K562 (cell line): ENCODE measurements around the gene ARSI. TPM values are rescaled to one million over a fixed set of nuclear protein-coding genes. Genes with fewer than 3 reads are reported as not detected.

Experiments used
- ATAC-seq: fragments of 200-7000 bp; cut with Tn5 transposase; 3 replicates; pipeline ENCODE4 v1.9.1; 2020; ENCODE audit warnings: moderate library complexity
- BruUV-seq: library from RNA; stranded (reverse); fragments of 400-500 nt; replicated peaks from 2 replicates; lab custom pipeline; 2021; lab: Mats Ljungman, UMichigan
- CTCF ChIA-PET: fragments of 300-600 bp; formaldehyde crosslinking; extraction: SDS; loops from one replicate; lab custom pipeline; 2021; ENCODE audit warnings: low intra/inter-chr PET ratio; lab: Yijun Ruan, JAX
- POLR2A ChIA-PET: fragments of 300-600, 350-650 bp; sonication (Branson Sonifier 250); formaldehyde crosslinking; extraction: SDS; loops from one replicate; lab custom pipeline; 2021; ENCODE audit warnings: antibody characterized with exemption, inconsistent platforms; lab: Yijun Ruan, JAX
- DNase-seq, 4 experiments: peaks; one replicate each; pipeline versions ENCODE4 v3.0.0 to v3.0.0-alpha.2; 2011 to 2018; ENCODE audit warnings: low spot score in 3 of 4, mixed read lengths in 3 of 4; ENCODE audit errors: extremely low read depth in 1 of 4
- FAIRE-seq: peaks from 2 replicates; lab custom pipeline; 2011; peaks lifted over from hg19 to GRCh38; lab: Jason Lieb, UNC
- H2AFZ ChIP-seq: 2 replicates; pipeline ENCODE4 v1.6.0; 2011; ENCODE audit warnings: low read depth, low read length, control low read depth, inconsistent platforms
- H3K27ac ChIP-seq: fragments of 200-600 bp; 3 replicates; pipeline ENCODE4 v1.8.0; 2011; ENCODE audit warnings: low read depth, mild to moderate bottlenecking, control low read depth, inconsistent platforms, low read length, moderate library complexity, mixed read lengths; ENCODE audit errors: extremely low read depth
- H3K27me3 ChIP-seq, 2 experiments: fragments of 300-600 bp in 1 of 2; 2 replicates in 1 of 2; 3 replicates in 1 of 2; pipeline versions ENCODE4 v1.6.0 to v1.8.0; 2011; ENCODE audit warnings: inconsistent platforms in 2 of 2, low read length in 2 of 2, mild to moderate bottlenecking in 1 of 2, mixed read lengths in 1 of 2, moderate library complexity in 1 of 2; ENCODE audit not compliant: control insufficient read depth in 2 of 2, insufficient read depth in 2 of 2
- H3K36me3 ChIP-seq: fragments of 300-600 bp; 3 replicates; pipeline ENCODE4 v1.8.0; 2011; ENCODE audit warnings: mild to moderate bottlenecking, low read length, inconsistent platforms; ENCODE audit not compliant: control insufficient read depth, insufficient read depth
- H3K4me1 ChIP-seq, 2 experiments: fragments of 200-600 bp in 1 of 2; replicated peaks in 1 of 2; 2 replicates in 1 of 2; 3 replicates in 1 of 2; pipeline versions ENCODE4 v1.5.1 to v1.8.0; 2011; ENCODE audit warnings: inconsistent platforms in 2 of 2, low read length in 2 of 2, mild to moderate bottlenecking in 1 of 2, mixed read lengths in 1 of 2, moderate library complexity in 1 of 2; ENCODE audit not compliant: control insufficient read depth in 2 of 2, insufficient read depth in 2 of 2
- H3K4me2 ChIP-seq: 2 replicates; pipeline ENCODE4 v1.6.1; 2011; ENCODE audit warnings: low read length, control low read depth, inconsistent platforms, mixed read lengths; ENCODE audit not compliant: insufficient read depth
- H3K4me3 ChIP-seq: fragments of 200-600 bp; sonication (generic), shearing (Covaris generic); 2 replicates; pipeline ENCODE4 v1.5.1; 2016; ENCODE audit warnings: control low read depth, inconsistent platforms
- H3K79me2 ChIP-seq: fragments of 200-600 bp; 3 replicates; pipeline ENCODE4 v1.8.0; 2011; ENCODE audit warnings: low read length, inconsistent platforms; ENCODE audit not compliant: control insufficient read depth, insufficient read depth
- H3K9ac ChIP-seq, 2 experiments: 2 replicates each; pipeline versions ENCODE4 v1.6.0 to v1.6.1; 2011; ENCODE audit warnings: low read depth in 2 of 2, low read length in 2 of 2, control low read depth in 1 of 2, inconsistent platforms in 1 of 2, mild to moderate bottlenecking in 1 of 2, mixed read lengths in 1 of 2; ENCODE audit not compliant: insufficient read depth in 1 of 2
- H3K9me1 ChIP-seq: one replicate; pipeline ENCODE4 v1.6.0; 2011; ENCODE audit warnings: inconsistent platforms, mild to moderate bottlenecking, low read length, moderate library complexity; ENCODE audit not compliant: control insufficient read depth, insufficient read depth
- H3K9me3 ChIP-seq: replicated peaks from 2 replicates; pipeline ENCODE4 v1.5.1; 2011; ENCODE audit warnings: low read depth, low read length, inconsistent platforms; ENCODE audit not compliant: control insufficient read depth, insufficient read depth
- H4K20me1 ChIP-seq: replicated peaks from 2 replicates; pipeline ENCODE4 v1.6.1; 2011; ENCODE audit warnings: low read length, inconsistent platforms, mixed read lengths; ENCODE audit not compliant: control insufficient read depth, insufficient read depth
- EGR1 ChIP-seq: fragments of 450-650 bp; conservative IDR thresholded peaks from 2 replicates; pipeline ENCODE4 v1.6.1; 2017; ENCODE audit warnings: mild to moderate bottlenecking
- FOXK1 ChIP-seq: sonication (generic); formaldehyde crosslinking; IDR thresholded peaks from 2 replicates; pipeline ENCODE4 v1.8.0; 2022; ENCODE audit warnings: missing genetic modification reagents, mild to moderate bottlenecking, borderline replicate concordance
- KAT7 ChIP-seq: sonication (generic); formaldehyde crosslinking; IDR thresholded peaks from 2 replicates; pipeline ENCODE4 v1.8.0; 2022; ENCODE audit warnings: missing genetic modification reagents, mild to moderate bottlenecking, borderline replicate concordance
- PURB ChIP-seq: sonication (generic); formaldehyde crosslinking; IDR thresholded peaks from 2 replicates; pipeline ENCODE4 v1.9.0; 2021; ENCODE audit warnings: low read depth, mild to moderate bottlenecking, missing genetic modification reagents
- RFX1 ChIP-seq: fragments of 450-650 bp; IDR thresholded peaks from 2 replicates; pipeline ENCODE4 v1.6.1; 2016; ENCODE audit warnings: mild to moderate bottlenecking, moderate library complexity
- ZKSCAN8 ChIP-seq: fragments of 200-800 bp; sonication (Bioruptor generic); IDR thresholded peaks from 2 replicates; pipeline ENCODE4 v1.6.1; 2016; ENCODE audit warnings: missing genetic modification characterization, missing compliant biosample characterization
- ZNF395 ChIP-seq: fragments of 200-800 bp; sonication (Bioruptor generic); IDR thresholded peaks from 2 replicates; pipeline ENCODE4 v1.6.1; 2017; ENCODE audit warnings: missing genetic modification characterization, missing compliant biosample characterization
- ZNF449 ChIP-seq: fragments of 250-450 bp; sonication (Bioruptor Pico); IDR thresholded peaks from 2 replicates; pipeline ENCODE4 v1.8.0; 2022; ENCODE audit warnings: moderate library complexity, mild to moderate bottlenecking, inconsistent platforms
- ZNF766 ChIP-seq: fragments of 200-800 bp; sonication (Bioruptor generic); conservative IDR thresholded peaks from 2 replicates; pipeline ENCODE4 v1.6.1; 2016; ENCODE audit warnings: missing genetic modification characterization, missing compliant biosample characterization
- WGBS: fragments of 100-300 bp; shearing (Covaris generic); methylation state at CpG from one replicate; pipeline ENCODE4 v1.1.6; 2016; ENCODE audit warnings: low coverage, mixed read lengths; ENCODE audit not compliant: insufficient coverage; ENCODE audit errors: missing lambda C conversion rate; 5-methylcytosine and 5-hydroxymethylcytosine counted together
- in situ Hi-C: fragments of 300-500 bp; cut with MboI; formaldehyde crosslinking; loops from 4 replicates; pipeline ENCODE4 v1.15.0; 2018; ENCODE audit warnings: inconsistent platforms, mixed read lengths
- intact Hi-C: fragments of 100-400 bp; cut with micrococcal nuclease; formaldehyde crosslinking; loops from 2 replicates; pipeline ENCODE4 v1.14.2; 2022
- polyA plus RNA-seq, 8 experiments: library from polyadenylated mRNA; depleted of rRNA in 4 of 8; stranded (reverse) in 5 of 8; unstranded in 3 of 8; fragments of >200 nt; fragmentation: Nextera tagmentation in 2 of 8; fragmentation: Illumina TruSeq in 1 of 8; extraction: Ambion mirVana in 2 of 8; extraction: Trizol in 1 of 8; gene quantifications; 2 replicates each; pipeline versions ENCODE4 v1.2.1 to v1.2.3, GENCODE V29; 2011 to 2014; ENCODE audit warnings: inconsistent platforms in 1 of 8, missing spikeins in 1 of 8
- total RNA-seq, 7 experiments: library from RNA; depleted of rRNA in 6 of 7; stranded (reverse); fragments of >200 nt in 6 of 7; fragmentation: Illumina TruSeq in 2 of 7; extraction: Trizol in 2 of 7; gene quantifications; 2 replicates each; pipeline versions ENCODE4 v1.2.1 to v1.2.3, GENCODE V29; 2011 to 2021; ENCODE audit warnings: low replicate concordance in 1 of 7
- TF ChIP-seq, protein P1 (sequence below): sonication (generic); IDR thresholded peaks from 2 replicates; pipeline ENCODE4 v1.6.1; 2016
- TF ChIP-seq, protein P2 (sequence below): fragments of 450-650 bp; IDR thresholded peaks from 2 replicates; pipeline ENCODE4 v1.6.1; 2016; ENCODE audit warnings: low read depth, mild to moderate bottlenecking, moderate library complexity

ARSI gene
- total and polyA plus RNA-seq, 9 of the 15 experiments (the other 6 are each of a cell fraction or from before 2014, with no cell fraction given), result 0.04 to 0.07 TPM; not detected in 7

- in situ Hi-C loops (no loop called here), intact Hi-C loops (no loop called here)
- ChIA-PET CTCF (no interaction called here), POLR2A (interaction anchor here (0.8 to 0.9 kb wide), 2 partner anchors 8 to 10 kb away, joined by 3 to 5 read pairs; no protein-coding TSS in a partner anchor)
- Histone ChIP-seq H3K9me1 (no peaks in the 10 kb centered on the region), H4K20me1 (no peaks in the 10 kb centered on the region), H3K79me2 (no peaks in the 10 kb centered on the region), H3K4me3 (no peak overlapping the region), H3K27me3 (peaks cover 9 to 50% of the 10 kb centered on the region in 2 experiments), H3K36me3 (no peaks in the 10 kb centered on the region), H2AFZ (no peak overlapping the region), H3K9ac (no peak overlapping the region), H3K9me3 (no peaks in the 10 kb centered on the region), H3K4me1 (peaks cover 0 to 17% of the 10 kb centered on the region in 2 experiments; a peak in 1 of 5 replicates), H3K27ac (no peak overlapping the region), H3K4me2 (no peak overlapping the region)
- TF ChIP-seq FOXK1 (CRISPR knock-in tag) (no peak), ZKSCAN8 (CRISPR knock-in tag) (no peak), PURB (CRISPR knock-in tag) (no peak), KAT7 (CRISPR knock-in tag) (no peak), RFX1 (no peak), EGR1 (no peak), ZNF766 (CRISPR knock-in tag) (no peak), ZNF395 (CRISPR knock-in tag) (no peak), ZNF449 (CRISPR knock-in tag) (no peak)
- TF ChIP-seq, protein P1, sequence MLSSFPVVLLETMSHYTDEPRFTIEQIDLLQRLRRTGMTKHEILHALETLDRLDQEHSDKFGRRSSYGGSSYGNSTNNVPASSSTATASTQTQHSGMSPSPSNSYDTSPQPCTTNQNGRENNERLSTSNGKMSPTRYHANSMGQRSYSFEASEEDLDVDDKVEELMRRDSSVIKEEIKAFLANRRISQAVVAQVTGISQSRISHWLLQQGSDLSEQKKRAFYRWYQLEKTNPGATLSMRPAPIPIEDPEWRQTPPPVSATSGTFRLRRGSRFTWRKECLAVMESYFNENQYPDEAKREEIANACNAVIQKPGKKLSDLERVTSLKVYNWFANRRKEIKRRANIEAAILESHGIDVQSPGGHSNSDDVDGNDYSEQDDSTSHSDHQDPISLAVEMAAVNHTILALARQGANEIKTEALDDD, result no peak
- TF ChIP-seq, protein P2, sequence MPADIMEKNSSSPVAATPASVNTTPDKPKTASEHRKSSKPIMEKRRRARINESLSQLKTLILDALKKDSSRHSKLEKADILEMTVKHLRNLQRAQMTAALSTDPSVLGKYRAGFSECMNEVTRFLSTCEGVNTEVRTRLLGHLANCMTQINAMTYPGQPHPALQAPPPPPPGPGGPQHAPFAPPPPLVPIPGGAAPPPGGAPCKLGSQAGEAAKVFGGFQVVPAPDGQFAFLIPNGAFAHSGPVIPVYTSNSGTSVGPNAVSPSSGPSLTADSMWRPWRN, result no peak
- BruUV-seq, result no TSS peak
- no peak for ATAC-seq
- no peak for DNase-seq
- no peak for FAIRE-seq
- WGBS, result 32% methylated on average over 12 of the region's 13 CpGs
Measured at GRCh38 chr5:150300496-150301169, 2.1 kb downstream of the ARSI start.
